ENCODE measurements around the gene FSCN2.

FSCN2 gene

DNA sequence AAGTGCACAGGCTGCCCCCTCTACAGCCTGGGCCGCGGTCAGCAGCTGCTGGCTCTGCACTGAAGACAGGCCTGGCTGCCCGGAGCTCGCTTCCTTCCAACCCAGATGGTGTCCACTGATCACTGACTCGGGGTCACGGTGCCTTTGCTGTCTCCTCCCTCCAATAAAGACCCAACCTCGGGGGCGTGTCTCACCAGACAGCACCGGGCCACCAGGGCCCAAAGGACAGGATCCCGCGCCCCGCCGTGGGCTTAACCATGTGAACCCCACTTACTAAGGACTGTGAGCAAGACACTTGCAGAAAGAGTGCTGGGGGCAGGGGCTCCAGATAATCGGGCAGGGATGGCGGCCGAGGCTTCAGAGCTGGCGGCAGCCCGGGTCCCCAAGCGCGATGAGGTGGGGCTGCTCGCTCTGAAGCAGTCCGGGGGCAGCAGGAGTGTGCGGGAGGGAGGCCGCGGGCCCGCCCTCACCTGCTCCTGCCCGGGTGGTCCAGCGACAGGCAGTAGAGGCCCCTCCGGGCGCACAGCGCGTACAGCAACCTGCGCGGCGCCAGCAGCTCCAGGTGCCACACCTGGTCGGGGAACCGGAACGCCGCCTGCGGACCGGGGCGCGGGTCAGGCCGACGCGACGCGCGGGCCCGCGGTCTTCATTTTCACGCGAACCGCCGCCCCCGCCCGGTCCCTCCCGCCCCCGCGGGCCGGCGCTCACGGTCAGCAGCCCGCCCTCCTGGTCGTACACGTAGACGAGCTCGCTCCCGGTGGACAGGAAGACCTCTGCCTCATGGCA is 23.5 kb downstream of the FSCN2 start:
- in situ Hi-C loops (cut with MboI; ENCODE audit: low sequenced_read_pairs): no loop called here

DNA sequence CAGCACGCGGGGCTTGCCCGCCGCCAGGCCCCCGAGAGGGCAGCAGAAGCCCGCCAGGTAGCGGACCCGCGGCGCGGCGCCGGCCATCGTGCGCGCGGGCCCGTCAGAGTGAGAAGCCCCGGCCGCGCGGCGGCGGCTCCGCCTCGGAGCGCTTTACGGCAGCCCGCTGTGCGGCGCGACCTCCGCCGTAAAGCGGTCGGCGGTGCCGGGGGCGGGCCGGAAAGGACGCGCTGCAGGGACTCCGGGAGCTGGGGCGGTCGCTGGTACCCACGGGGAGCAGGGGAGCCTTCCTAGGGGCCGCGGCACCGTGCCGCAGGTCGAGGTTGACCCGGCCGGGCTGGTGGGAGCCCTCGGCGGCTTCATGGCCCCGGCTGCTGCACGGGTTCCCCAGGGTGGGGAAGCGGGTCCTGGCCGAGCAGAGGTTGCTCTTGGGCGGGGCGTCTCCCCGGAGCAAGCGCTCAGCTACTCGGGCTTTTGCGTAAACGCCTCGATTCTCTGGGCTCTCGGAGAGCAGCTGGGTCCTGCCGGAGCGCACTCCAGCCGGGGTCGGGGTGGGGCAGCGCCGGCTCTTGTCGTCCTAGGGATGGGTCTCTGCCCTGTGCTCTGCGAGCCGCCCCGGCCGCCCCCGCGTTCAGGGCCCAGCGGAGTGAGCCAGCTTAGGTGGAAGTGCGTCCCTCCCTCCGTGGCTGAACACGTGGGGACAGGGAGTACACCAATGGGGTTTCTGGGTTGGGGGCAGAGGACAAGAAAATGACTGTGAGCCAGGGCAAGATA is 24.3 kb downstream of the FSCN2 start, which contains the start of gene FAAP100:
TSS of gene FAAP100 (minus strand) at position 110 of the 774 bp plus-strand sequence. CDS start at position 87, 23 bp downstream.
- in situ Hi-C loops (cut with MboI; ENCODE audit: low sequenced_read_pairs): no loop called here

DNA sequence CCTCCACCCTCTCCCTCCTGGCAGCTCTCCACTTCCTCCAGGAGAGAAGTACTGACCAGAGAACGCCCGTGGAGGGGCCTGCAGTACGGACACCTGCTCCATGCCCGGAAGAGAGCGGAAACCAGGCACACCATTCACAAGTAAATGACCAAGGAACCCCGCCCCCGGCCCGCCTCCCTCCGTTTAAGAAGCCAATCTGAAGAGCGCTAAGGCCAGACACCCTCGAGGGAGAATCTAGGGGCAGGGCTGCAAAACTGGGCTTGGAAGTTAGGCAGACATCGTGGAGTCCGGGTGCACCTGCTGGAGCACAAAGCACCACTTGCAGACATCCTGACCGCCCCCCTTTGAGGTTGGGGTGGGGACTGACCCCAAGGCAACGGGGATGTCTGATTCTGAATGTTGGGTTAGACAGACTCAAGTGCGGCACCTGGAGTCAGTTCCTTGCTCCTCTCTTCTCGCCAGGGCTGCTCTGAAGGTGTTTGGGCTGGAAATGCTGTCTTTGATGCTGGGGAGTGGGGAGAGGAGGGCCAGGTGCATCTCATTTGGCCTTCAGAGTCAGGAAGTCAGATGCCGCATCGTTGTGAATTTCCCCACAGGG is 24.9 kb downstream of the FSCN2 start:
- in situ Hi-C loops (cut with MboI; ENCODE audit: low sequenced_read_pairs): no loop called here

DNA sequence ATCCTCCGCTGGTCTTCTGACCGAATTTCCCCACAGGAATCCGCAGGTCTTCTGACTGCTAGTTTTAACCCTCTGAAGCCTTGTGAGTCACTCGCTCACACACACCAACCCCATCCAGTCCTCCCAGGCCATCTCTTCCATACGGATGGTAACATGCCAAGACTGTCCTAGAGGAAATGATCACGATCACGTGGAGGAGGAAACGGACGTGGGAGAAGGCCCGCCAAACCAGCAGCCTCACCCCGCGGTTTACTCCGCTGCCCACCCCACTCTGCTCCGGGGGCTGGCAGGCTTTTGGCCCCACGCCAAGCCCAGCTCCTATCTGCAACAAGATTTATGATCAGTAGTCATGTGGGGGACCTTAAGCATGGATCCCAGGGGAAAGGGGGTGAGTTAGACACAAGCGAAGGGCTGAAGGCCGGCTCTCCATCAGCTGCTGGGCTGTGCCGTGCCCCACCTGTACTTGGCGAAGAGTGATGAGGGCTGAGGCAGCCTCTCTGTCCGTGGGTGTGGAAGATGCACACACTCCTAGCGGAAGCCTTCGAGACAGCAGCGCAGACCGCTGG is 25.5 kb downstream of the FSCN2 start:
- in situ Hi-C loops (cut with MboI; ENCODE audit: low sequenced_read_pairs): no loop called here

DNA sequence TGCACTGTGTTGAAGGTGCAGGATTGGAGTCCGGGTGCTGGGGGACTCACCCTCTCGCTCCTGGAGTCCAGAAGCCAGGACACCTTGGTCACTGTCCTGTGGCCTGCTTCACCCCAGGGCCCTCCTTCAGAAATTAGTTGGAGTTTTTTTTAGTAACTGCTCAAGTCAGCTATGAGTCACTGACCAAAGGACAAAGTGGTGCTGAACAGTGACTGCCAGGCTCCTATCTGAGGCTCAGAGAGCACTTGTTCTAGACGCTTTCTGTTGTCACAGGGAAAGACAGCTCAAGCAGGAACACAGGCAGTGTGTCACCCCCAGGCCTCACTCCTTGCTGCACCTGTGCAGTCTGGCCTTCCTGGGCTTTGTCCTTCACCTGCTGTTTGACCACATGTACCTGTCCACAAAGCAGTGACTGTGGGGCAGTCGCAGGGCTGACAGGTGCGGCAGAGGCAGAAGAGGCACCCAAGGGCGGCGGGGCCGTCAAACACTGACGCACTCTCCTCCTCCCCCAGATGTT is 28.1 kb downstream of the FSCN2 start:
- in situ Hi-C loops (cut with MboI; ENCODE audit: low sequenced_read_pairs): no loop called here

DNA sequence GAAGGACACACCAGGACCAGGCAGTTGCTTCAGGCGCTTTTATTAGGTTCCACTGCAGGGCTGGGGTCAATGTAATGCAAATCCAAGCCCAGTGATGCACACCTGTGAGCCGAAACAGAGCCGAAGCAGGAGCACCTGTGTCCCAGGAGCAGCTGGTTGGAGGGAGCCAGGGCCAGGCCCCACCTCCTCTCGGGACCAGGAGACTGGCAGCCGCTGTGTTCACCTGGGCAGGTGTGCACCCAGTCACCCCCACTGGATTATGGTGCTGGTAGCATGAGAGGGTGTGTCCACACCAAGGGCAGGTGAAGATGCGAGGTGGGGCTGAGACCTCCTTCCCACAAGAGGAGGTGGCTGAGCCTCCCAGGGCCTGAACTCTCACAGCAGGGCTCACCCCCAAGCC is 28.7 kb downstream of the FSCN2 start:
- in situ Hi-C loops (cut with MboI; ENCODE audit: low sequenced_read_pairs): no loop called here

DNA sequence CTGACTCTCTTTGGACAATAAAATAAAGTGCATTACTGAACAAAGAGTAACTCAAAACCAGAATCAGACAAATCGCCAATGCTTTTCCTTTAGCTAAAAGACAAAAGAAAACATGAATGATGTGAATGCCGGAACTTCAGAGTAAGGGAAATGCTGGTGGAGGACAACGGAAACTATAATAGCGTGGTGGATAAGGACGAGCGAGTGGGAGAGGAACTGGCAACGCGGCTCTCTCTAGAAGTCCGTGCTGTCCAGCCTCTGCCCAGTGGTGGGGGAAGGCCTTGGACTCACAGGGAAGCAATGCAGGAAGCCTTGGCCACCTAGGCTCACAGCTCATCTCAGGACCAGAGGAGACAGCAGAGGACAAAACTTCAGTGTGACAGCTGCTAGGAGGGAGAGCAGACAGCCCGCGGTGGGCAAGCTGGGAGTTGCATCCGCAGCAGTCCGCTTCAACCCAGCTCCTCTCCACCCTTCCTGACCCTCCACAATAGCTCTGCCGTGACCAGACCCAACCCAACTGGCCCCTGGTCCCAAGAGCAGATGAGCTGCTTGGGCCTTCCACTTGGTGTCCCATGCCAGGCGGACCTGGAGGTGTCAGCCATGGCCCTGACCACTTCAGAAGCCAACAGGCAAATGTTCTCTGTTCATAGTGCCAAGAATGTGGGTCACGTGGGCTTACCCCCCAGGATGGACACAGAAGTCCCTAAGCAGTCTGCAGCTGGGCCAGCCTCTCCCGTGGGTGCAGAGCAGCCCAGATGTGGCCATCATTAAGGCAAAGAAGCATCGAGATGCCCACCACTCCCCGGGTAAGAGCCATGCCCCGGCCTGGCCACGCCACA is 29.3 kb downstream of the FSCN2 start:
- in situ Hi-C loops (cut with MboI; ENCODE audit: low sequenced_read_pairs): no loop called here

DNA sequence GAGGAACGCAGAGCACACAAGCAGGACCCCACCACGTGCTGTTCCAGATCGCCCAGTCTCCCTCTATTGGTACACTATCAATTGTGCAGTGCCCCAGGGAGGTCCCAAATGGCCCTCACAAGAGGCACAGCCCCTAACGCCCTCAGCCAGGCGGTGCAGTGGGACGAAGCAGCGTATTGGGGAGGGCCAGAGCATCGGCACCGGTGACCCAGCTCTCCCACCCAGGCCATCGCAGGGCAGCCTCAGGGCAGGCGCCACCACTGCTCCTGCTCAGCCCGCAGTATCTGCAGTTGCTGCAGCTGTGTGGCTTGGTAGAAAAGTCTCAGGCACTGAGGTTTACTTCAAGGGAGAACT is 29.9 kb downstream of the FSCN2 start:
- in situ Hi-C loops (cut with MboI; ENCODE audit: low sequenced_read_pairs): no loop called here

DNA sequence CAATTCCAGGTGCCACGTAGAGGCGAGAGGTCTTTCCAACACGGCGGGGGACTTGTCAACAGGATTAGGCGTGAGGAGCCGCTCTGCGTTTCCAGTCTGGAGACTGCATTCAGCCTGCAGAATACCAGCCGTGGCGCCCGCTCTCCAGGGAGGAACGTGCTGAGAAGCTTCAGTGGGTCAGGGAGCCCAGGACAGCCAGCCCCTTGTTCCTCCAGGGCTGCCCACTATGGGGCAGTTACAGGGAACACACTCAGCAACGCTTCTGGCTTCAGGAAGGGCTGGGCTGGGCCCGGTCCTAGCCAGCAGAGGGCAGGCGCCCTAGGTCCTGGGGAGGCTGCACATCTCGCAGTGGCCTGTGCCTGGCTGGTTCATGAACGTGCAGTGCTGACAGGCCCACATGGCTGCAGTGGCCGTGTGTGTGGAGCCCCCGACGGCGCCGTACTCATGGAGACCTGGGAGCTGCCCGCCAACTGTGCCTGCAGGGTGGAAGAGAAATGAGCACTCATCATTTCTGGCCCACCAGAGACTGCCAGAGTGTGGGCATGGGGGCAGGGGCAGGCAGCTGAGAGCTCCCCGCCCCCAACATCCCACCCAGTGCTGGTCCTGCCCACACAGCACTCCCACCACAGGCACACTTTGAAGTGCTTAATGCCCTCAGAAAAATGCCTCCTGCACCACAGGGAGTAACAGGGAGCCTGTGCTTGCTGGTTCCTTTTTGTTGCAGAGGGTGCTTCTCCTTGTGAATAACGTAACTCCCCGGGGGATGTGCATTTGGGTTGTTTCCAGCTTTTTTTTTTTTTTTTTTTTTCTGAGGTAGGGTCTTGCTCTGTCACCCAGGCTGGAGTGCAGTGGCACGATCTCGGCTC is 31.0 kb downstream of the FSCN2 start:
- in situ Hi-C loops (cut with MboI; ENCODE audit: low sequenced_read_pairs): no loop called here

DNA sequence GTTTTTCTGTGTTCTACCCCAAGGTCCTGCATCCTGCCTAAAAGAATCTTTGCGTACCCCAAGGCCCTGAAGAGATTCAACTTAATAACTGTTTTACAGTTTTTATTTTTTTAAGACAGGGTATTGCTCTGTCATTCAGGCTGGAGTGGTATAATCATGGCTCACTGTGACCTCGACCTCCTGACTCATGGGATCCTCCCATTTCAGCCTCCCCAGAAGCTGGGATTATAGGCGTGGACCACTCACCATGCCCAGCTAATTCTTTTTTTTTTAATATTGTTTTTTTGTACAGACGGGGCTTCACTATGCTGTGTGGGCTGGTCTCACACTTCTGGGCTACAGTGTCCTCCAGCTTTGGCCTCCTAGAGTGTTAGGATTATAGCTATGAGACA is 33.3 kb downstream of the FSCN2 start:
- in situ Hi-C loops (cut with MboI; ENCODE audit: low sequenced_read_pairs): no loop called here

DNA sequence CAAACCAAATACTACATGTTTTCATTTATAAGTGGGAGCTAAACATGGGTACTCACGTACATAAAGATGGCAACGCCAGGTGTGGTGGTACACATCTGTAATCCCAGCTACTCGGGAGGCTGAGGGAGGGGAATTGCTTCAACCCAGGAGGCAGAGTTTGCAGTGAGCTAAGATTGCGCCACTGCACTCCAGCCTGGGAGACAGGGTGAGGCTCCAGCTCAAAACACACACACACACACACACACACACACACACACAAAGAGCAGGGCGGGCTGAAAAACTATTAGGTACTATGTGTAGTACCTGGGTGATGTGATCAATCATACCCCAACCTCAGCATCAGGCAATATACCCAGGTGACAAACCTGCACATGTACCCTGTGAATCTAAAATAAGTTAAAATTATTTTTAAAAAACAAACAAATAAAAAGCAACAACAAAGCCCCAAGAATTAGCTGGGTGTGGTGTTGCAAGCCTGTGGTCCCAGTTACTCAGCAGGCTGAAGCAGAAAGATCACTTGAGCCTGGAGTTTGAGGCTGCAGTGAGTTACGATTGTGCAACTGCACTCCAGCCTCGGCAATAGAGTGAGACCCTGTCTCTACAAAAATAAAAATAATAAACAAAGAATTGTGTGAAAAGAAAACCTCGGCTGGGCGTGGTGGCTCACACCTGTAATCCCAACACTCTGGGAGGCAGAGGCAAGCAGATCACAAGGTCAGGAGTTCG is 35.8 kb downstream of the FSCN2 start:
- in situ Hi-C loops (cut with MboI; ENCODE audit: low sequenced_read_pairs): no loop called here

DNA sequence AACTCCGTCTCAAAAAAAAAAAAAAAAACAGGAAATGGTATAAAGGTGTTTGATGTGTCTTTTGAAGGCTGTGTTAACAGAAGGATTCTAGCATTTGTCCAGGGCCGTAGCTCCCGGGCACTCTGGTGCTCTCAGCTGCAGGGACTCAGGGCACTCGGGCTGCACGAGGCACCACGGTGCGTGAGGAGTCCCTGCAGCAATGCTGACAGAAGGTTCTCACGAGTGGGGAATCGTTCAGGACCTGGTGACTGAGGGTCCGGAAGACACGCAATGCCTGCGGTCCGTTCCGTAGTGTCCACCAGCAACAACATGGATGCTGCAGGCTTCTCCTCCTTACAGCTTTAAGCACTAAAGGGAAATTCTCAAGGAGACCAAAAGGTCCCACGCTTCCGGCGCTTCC is 36.6 kb downstream of the FSCN2 start:
- in situ Hi-C loops (cut with MboI; ENCODE audit: low sequenced_read_pairs): no loop called here

DNA sequence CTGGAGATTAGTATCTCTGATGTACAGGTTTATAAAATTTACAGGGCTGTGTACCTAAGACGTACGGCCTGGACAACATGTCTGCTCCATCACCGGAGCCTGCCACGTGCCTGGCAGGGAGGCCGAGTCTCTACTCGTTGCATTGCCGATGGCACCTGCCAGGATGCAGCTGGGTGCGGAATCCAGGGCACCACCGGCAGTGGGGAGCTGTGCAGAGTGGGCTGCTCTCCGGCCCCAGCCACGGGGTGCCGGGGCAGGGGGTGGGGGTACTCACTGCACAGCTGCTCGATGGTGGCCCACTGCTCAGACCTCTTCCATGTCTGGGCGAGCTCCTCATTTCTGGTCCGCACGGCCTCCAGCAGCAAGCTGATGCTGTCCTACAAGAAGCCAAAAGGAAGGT is 37.1 kb downstream of the FSCN2 start:
- in situ Hi-C loops (cut with MboI; ENCODE audit: low sequenced_read_pairs): no loop called here

DNA sequence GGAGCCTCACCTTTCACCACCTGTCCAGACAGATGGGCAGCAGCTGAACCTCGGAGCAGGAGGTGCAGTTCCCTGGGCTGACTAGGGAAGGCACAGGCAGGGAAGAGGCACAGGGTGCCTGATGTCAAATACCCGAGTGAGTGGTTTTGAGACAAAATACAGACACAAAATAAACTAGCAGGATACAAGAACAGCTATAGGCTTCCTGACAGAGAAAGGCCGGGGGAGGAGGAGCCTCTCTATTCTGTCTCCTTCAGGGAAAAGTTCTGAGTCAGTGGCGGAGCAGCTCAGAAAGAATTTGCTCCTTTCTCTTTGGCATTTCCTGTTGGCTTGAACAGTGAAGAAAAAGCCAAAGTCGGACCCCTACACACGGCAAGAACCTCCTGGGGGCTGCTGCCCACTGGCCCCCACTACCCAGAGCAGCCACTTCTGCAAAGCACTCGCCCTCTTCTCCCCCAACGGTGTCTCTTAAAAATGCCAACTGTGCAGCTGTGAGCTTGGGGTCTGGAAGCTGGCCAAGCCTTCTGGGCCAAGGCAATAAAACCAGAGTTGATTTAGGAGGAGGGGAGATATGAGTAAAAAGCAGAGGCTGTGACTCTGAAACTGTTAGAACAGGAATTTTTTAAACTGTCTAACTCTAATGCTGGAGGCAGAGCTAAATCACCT is 38.4 kb downstream of the FSCN2 start:
- in situ Hi-C loops (cut with MboI; ENCODE audit: low sequenced_read_pairs): no loop called here

DNA sequence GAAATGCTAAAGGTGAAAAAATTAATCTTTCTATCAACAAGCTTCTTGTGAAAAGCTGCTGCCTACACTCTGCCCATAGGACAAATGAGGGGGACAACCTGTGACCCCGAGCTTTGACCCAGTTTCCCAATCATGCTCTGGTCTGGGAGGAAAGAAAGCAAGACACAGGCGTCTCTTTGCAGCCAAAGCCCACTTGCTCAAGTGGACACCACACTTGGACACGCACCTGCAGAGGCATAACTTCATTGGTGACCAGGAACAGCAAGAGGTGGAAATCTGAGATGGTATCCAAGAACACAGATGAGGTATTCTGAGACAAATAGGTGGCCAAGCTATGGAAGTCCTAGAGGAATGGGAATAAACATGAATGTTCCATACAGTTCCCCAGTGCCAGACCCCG is 39.0 kb downstream of the FSCN2 start:
- in situ Hi-C loops (cut with MboI; ENCODE audit: low sequenced_read_pairs): no loop called here

DNA sequence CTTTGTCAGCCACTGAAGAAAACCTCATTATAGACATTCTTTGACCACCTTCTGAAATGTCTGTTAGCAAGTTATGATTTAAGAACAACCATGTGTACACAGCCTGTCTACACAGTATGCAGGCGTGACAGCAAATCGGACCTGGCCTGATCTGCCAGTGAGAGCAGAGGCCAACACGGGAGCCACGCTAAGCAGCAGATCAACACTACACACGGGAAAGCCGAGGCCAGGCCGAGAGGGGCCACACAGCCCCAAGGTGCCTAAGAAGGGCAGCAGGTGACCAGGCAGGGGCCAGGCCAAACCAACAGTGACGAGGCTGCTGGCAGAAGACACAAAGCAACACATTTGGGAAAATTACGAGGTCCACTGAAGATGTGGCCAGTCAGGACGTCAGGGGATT is 40.2 kb downstream of the FSCN2 start:
- in situ Hi-C loops (cut with MboI; ENCODE audit: low sequenced_read_pairs): no loop called here

DNA sequence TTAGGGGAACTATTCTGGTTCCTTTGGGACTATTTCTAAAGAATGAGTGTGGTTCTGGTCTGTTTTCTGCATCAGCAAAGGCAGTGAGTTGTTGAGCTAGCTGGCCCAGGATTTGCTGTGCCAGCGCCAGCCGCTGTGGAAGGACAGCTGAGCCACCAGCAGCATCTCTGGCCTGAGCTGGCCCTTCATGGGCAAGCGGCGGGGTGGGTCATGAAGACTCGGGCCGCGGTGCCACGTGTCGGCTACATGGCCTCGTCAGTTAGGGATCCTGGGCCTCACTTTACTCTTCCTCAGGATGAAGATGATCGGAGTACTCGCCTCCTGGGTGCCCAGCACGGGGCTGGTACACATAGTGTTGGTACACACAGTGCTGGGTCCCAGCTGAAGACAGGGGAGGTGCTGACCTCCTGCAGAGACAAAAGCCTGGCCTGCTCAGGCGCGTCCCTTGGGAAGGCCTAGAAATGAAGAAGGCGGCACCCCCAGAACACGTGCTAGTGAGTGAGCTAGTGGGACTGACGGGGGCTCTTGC is 41.9 kb downstream of the FSCN2 start:
- in situ Hi-C loops (cut with MboI; ENCODE audit: low sequenced_read_pairs): no loop called here

DNA sequence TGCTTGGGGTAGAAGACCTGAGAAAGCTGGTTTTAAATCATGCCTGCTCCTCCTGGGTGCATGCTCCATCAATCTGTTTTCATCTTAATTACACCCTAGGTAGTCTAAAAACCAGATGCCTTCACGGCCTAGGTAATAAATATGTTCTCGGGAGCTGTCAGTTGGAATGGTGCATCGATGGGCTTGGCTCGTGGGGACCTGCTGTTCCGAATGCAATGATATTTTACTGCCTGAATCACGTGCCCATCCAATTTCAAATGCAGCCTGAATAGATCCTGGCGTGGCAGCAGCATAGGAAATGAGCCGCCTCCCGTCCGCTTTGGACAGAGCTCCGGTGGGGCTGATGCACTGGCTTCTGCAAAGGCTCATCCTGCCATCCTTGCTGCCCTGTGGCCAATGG is 42.8 kb downstream of the FSCN2 start:
- in situ Hi-C loops (cut with MboI; ENCODE audit: low sequenced_read_pairs): no loop called here
